Suprapubic skin (tissue), 4 donors: ENCODE measurements around the gene MAS1L. TPM values are rescaled to one million over a fixed set of nuclear protein-coding genes. Genes with fewer than 3 reads are reported as not detected.

ENCODE experiments used
- DNase-seq, 2 donors: peaks; one replicate each; pipeline ENCODE4 v3.0.0-alpha.2; 2019; ENCODE audit warnings: low spot score in 2 of 2
- H3K27ac ChIP-seq: fragments of 200-600 bp; sonication (generic); one replicate; pipeline ENCODE4 v1.5.1; 2019
- H3K27me3 ChIP-seq: fragments of 200-600 bp; sonication (generic); one replicate; pipeline ENCODE4 v1.5.1; 2019
- H3K36me3 ChIP-seq: fragments of 200-600 bp; sonication (generic); one replicate; pipeline ENCODE4 v1.5.1; 2019
- H3K4me1 ChIP-seq: fragments of 200-600 bp; sonication (generic); one replicate; pipeline ENCODE4 v1.5.1; 2019
- H3K4me3 ChIP-seq: fragments of 200-600 bp; sonication (generic); one replicate; pipeline ENCODE4 v1.5.1; 2019; ENCODE audit warnings: mild to moderate bottlenecking
- H3K9me3 ChIP-seq: fragments of 200-600 bp; sonication (generic); one replicate; pipeline ENCODE4 v1.5.1; 2019
- EP300 ChIP-seq: sonication (generic); formaldehyde crosslinking; IDR thresholded peaks from one replicate; pipeline ENCODE4 v1.6.1; 2017; ENCODE audit warnings: antibody characterized with exemption
- POLR2A ChIP-seq, 2 donors: fragments of 450-650 bp; IDR thresholded peaks; one replicate each; pipeline ENCODE4 v1.6.1; 2017; ENCODE audit warnings: antibody characterized with exemption in 2 of 2, mild to moderate bottlenecking in 2 of 2, moderate library complexity in 2 of 2
- POLR2AphosphoS5 ChIP-seq, 3 donors: sonication (generic); formaldehyde crosslinking; IDR thresholded peaks; one replicate each; pipeline ENCODE4 v1.6.1; 2017; ENCODE audit warnings: antibody characterized with exemption in 3 of 3
- WGBS: methylation state at CpG from one replicate; pipeline ENCODE4 v1.1.5; 2018; 5-methylcytosine and 5-hydroxymethylcytosine counted together
- total RNA-seq, 4 donors: library from RNA; depleted of rRNA; stranded (reverse); fragments of >200 nt; gene quantifications; one replicate each; pipeline ENCODE4 v1.1.0, GENCODE V29; 2016
- TF ChIP-seq, protein P1 (sequence below), 2 donors: fragments of 200-600 bp in 1 of 2; fragments of 450-650 bp in 1 of 2; sonication (generic) in 1 of 2; IDR thresholded peaks; one replicate each; pipeline ENCODE4 v1.5.1; 2016 to 2019; ENCODE audit warnings: antibody characterized with exemption in 2 of 2, mild to moderate bottlenecking in 1 of 2, moderate library complexity in 1 of 2

The MAS1L gene
- total RNA-seq = not detected

DNA sequence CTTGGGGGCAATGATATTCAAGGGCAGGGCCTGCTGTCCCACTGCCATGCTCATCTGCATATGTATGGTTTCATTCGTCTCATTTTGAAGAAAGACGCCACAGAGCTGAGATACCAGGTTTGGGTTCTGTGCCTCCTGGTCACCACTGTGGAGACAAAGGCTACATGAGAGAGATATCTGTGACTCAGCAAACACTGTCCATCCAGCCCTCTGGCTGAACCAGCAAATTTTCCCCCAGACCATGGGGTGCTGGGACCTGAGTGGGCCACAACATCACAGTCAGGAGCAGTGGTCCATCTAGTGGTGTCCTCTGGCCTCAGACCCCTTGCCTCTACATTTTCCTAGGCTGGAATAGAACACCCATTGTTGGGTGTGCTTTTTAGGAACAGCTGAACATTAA, at the start of gene MAS1L:
TSS of gene MAS1L (minus strand) at position 297 of the 400 bp plus-strand sequence. CDS start at position 243, 54 bp downstream.
- no peaks in the 10 kb centered on the region for H3K4me1 ChIP-seq
- no peak within 1 kb of the TSS for H3K4me3 ChIP-seq
- peaks cover 3% of the 10 kb centered on the region for H3K27me3 ChIP-seq
- no peaks in the 10 kb centered on the region for H3K36me3 ChIP-seq
- 90% methylated on average over 2 of the region's 2 CpGs for WGBS
- DNase-seq = no peak
- no peaks in the 10 kb centered on the region for H3K9me3 ChIP-seq
- H3K27ac ChIP-seq = no peak within 1 kb of the TSS
- TF ChIP-seq POLR2AphosphoS5 (IDR thresholded peaks at IDR 0.05) = no peak
- TF ChIP-seq, protein P1, sequence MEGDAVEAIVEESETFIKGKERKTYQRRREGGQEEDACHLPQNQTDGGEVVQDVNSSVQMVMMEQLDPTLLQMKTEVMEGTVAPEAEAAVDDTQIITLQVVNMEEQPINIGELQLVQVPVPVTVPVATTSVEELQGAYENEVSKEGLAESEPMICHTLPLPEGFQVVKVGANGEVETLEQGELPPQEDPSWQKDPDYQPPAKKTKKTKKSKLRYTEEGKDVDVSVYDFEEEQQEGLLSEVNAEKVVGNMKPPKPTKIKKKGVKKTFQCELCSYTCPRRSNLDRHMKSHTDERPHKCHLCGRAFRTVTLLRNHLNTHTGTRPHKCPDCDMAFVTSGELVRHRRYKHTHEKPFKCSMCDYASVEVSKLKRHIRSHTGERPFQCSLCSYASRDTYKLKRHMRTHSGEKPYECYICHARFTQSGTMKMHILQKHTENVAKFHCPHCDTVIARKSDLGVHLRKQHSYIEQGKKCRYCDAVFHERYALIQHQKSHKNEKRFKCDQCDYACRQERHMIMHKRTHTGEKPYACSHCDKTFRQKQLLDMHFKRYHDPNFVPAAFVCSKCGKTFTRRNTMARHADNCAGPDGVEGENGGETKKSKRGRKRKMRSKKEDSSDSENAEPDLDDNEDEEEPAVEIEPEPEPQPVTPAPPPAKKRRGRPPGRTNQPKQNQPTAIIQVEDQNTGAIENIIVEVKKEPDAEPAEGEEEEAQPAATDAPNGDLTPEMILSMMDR (IDR thresholded peaks at IDR 0.05) = no peak
- TF ChIP-seq POLR2A (IDR thresholded peaks at IDR 0.05) = no peak
- TF ChIP-seq EP300 = no peak

DNA sequence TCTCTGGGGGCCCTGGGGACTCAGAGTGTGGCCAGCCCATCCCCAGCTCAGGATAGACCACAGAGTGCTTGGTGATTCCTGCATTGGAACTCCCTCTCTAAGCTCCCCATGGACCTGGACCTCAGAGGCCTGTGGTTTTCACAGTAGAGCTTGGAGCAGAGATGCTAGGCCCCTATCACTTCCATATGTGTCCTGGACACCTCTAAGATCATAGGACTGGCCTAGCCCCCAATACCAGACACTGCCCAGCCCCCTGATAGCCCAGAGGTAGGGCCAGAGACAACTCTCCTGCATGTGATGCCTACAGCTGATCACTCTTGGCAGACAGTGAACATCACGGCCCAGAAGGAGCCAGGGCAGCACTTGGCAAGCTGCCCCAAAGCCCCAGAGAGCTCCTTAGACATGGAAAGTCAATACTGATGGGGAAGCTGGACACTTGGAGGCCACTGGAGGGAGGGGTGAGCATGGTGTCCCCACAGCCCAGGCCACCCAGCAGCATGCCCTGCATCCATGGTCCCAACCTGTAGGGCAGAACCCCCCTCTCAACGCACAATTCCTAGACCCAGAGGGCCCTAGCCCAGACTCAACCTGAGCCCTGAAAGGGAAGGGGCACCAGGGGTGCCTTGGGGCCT, 44.7 kb upstream of the MAS1L start:
- no peaks in the 10 kb centered on the region for H3K27me3 ChIP-seq
- H3K9me3 ChIP-seq = no peaks in the 10 kb centered on the region
- no peaks in the 10 kb centered on the region for H3K36me3 ChIP-seq
- no peak overlapping the region for H3K27ac ChIP-seq
- H3K4me1 ChIP-seq = no peaks in the 10 kb centered on the region
- no peak for TF ChIP-seq POLR2AphosphoS5 (IDR thresholded peaks at IDR 0.05)
- TF ChIP-seq POLR2A (IDR thresholded peaks at IDR 0.05) = no peak
- TF ChIP-seq, protein P1 (IDR thresholded peaks at IDR 0.05) = no peak
- TF ChIP-seq EP300 = no peak
- DNase-seq = no peak
- no peak overlapping the region for H3K4me3 ChIP-seq
- WGBS = no CpG with 5 or more reads among the region's 2 CpGs

DNA sequence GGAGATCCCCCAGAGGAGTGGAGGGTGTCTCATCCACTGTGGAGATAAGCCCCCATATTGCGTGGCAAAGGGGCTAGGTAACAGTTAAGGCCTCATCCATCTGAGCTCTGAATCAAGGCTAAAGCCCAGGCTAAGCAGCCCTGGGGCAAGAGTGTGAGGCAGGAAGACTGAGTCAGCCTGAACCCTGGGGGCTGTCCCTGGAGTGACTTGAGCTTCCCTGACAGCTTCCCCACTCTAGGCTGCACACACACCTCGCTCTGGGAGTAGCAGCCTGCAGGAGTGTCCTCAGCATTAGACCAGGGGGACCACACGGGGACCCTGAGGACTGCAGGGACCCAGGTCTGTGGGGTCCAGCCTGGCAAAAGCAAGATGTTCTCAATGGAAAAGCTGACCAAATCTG, 43.9 kb upstream of the MAS1L start:
- no peak overlapping the region for H3K27ac ChIP-seq
- whole genome bisulfite sequencing = no CpG with 5 or more reads among the region's 3 CpGs
- H3K4me1 ChIP-seq = no peaks in the 10 kb centered on the region
- DNase-seq = no peak
- no peaks in the 10 kb centered on the region for H3K27me3 ChIP-seq
- no peak for TF ChIP-seq POLR2A (IDR thresholded peaks at IDR 0.05)
- no peak for TF ChIP-seq POLR2AphosphoS5 (IDR thresholded peaks at IDR 0.05)
- TF ChIP-seq, protein P1 (IDR thresholded peaks at IDR 0.05) = no peak
- no peak for TF ChIP-seq EP300
- H3K4me3 ChIP-seq = no peak overlapping the region
- H3K9me3 ChIP-seq = no peaks in the 10 kb centered on the region
- no peaks in the 10 kb centered on the region for H3K36me3 ChIP-seq

DNA sequence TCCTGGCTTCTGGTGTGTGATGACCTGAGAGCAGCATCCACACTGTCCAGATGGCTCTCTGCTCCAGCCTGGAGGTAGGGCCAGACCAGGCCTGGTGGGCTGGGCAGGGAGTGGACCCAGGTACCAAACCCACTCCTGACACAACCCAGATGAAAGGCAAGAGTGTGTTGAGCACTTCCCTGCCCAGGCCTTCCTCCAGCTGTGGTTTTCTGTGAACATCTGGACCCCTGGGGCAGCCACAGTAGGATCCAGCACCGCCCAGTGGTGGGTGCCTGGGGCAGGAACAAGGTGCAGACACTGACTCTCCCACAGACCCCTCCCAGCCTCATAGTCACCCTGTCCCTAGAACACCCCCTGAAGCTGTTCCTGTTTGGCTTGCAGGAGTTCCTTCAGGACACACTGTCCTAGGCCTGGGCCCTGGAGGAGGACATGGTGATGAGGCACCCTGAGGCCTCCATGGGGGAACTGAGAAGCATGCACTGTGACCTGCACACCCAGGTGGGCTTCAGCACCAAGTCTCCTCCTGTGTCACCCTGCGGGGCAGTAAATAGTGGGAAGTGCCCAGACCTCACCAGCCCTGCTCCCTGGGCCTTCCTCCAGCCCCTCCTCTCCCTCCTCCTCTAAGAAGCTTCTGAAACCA, 43.0 kb upstream of the MAS1L start:
- no peaks in the 10 kb centered on the region for H3K27me3 ChIP-seq
- no peaks in the 10 kb centered on the region for H3K9me3 ChIP-seq
- H3K4me1 ChIP-seq = no peaks in the 10 kb centered on the region
- TF ChIP-seq EP300 = no peak
- no peak for TF ChIP-seq POLR2AphosphoS5 (IDR thresholded peaks at IDR 0.05)
- TF ChIP-seq, protein P1 (IDR thresholded peaks at IDR 0.05) = no peak
- TF ChIP-seq POLR2A (IDR thresholded peaks at IDR 0.05) = no peak
- H3K27ac ChIP-seq = no peak overlapping the region
- no peak for DNase-seq
- H3K4me3 ChIP-seq = no peak overlapping the region
- H3K36me3 ChIP-seq = no peaks in the 10 kb centered on the region
- WGBS = 57% methylated on average over 1 of the region's 2 CpGs

DNA sequence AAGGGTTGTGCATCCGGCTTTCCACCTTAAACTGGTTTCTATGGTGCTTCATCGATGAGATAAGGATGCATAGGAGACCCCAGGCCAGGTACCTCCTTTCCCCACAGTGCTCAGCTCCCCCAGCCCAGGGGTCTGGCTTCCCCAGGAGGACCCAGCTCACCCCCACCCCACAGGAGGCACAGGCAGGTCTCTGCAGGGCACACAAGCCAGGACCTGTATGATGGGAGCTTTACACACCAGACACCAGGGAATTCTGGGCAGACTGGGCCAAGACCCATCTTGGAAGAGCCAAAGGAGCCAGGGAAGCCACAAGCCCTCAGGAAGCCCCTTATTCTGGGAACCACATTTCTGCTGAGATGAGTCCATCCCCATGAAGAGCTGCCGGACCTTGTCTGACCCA, 42.2 kb upstream of the MAS1L start:
- no peak for DNase-seq
- Histone ChIP-seq H3K27ac (no peak overlapping the region), H3K27me3 (no peaks in the 10 kb centered on the region), H3K4me1 (no peaks in the 10 kb centered on the region), H3K4me3 (no peak overlapping the region), H3K36me3 (no peaks in the 10 kb centered on the region), H3K9me3 (no peaks in the 10 kb centered on the region)
- TF ChIP-seq POLR2AphosphoS5 (IDR thresholded peaks at IDR 0.05) = no peak
- TF ChIP-seq EP300 = no peak
- TF ChIP-seq, protein P1 (IDR thresholded peaks at IDR 0.05) = no peak
- no peak for TF ChIP-seq POLR2A (IDR thresholded peaks at IDR 0.05)
- WGBS = 86% methylated on average over 2 of the region's 3 CpGs
